GM10248 (cell line): ENCODE data around the gene CRABP2.

ENCODE experiments used
- CTCF ChIA-PET: fragments of 300-600 bp; sonication (Branson Sonifier 250); formaldehyde crosslinking; extraction: SDS; loops from one replicate; lab custom pipeline; 2021; ENCODE audit warnings: antibody characterized with exemption; lab: Yijun Ruan, JAX
- POLR2A ChIA-PET: fragments of 350-650 bp; sonication (Branson Sonifier 250); formaldehyde crosslinking; extraction: SDS; loops from one replicate; lab custom pipeline; 2020; ENCODE audit warnings: antibody characterized with exemption; lab: Yijun Ruan, JAX
- DNase-seq: peaks from one replicate; pipeline ENCODE4 v3.0.0; 2012; ENCODE audit errors: extremely low spot score
- TF ChIP-seq, protein P1 (sequence below): IDR thresholded peaks from 2 replicates; pipeline ENCODE4 v1.5.1; 2012; ENCODE audit warnings: mild to moderate bottlenecking, low read depth; ENCODE audit errors: extremely low read depth, missing control alignments, control extremely low read depth

The CRABP2 gene

DNA sequence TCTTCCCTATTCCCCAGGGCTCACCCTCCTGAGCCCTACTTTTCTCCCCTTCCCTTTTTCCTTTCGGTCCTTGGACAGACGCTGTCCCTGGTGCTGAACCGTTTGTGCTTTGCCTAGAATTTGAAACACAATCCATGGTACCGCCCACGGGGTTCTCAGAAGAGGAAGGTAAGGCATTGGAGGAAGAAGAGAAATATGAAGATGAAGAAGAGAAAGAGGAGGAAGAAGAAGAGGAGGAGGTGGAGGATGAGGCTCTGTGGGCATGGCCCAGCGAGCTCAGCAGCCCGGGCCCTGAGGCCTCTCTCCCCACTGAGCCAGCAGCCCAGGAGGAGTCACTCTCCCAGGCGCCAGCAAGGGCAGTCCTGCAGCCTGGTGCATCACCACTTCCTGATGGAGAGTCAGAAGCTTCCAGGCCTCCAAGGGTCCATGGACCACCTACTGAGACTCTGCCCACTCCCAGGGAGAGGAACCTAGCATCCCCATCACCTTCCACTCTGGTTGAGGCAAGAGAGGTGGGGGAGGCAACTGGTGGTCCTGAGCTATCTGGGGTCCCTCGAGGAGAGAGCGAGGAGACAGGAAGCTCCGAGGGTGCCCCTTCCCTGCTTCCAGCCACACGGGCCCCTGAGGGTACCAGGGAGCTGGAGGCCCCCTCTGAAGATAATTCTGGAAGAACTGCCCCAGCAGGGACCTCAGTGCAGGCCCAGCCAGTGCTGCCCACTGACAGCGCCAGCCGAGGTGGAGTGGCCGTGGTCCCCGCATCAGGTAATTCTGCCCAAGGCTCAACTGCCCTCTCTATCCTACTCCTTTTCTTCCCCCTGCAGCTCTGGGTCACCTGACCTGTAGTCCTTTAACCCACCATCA is 53.0 kb downstream of the CRABP2 start:
- POLR2A ChIA-PET, result no interaction called here
- no peak for DNase-seq
- TF ChIP-seq, protein P1, sequence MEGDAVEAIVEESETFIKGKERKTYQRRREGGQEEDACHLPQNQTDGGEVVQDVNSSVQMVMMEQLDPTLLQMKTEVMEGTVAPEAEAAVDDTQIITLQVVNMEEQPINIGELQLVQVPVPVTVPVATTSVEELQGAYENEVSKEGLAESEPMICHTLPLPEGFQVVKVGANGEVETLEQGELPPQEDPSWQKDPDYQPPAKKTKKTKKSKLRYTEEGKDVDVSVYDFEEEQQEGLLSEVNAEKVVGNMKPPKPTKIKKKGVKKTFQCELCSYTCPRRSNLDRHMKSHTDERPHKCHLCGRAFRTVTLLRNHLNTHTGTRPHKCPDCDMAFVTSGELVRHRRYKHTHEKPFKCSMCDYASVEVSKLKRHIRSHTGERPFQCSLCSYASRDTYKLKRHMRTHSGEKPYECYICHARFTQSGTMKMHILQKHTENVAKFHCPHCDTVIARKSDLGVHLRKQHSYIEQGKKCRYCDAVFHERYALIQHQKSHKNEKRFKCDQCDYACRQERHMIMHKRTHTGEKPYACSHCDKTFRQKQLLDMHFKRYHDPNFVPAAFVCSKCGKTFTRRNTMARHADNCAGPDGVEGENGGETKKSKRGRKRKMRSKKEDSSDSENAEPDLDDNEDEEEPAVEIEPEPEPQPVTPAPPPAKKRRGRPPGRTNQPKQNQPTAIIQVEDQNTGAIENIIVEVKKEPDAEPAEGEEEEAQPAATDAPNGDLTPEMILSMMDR, result no peak
- CTCF ChIA-PET, result interaction anchor here (0.7 to 5.8 kb wide), 8 partner anchors 9 to 73 kb away, joined by 3 to 61 read pairs (median 4); partner anchors contain the start of gene NES
